DMS53 treated with DMSO at 0.1 percent for 48 hours (cell line): Measurements from ENCODE around the gene LUZP1.

Source experiments
- DNase-seq: peaks from one replicate; lab custom pipeline; 2025; ENCODE audit not compliant: unreplicated experiment; lab: John Stamatoyannopoulos, UW

The LUZP1 gene

GRCh38 chr1:23156940-23157339, 11.7 kb downstream of the LUZP1 start:
- no peak for DNase-seq

- DNase-seq = no peak
Measured at GRCh38 chr1:23152966-23153684, 15.5 kb downstream of the LUZP1 start.

GRCh38 chr1:23150742-23151141, 17.9 kb downstream of the LUZP1 start:
- DNase-seq = no peak

- DNase-seq = no peak
Measured at GRCh38 chr1:23150125-23150524, 18.5 kb downstream of the LUZP1 start.

GRCh38 chr1:23149114-23149513, 19.5 kb downstream of the LUZP1 start:
- DNase-seq = no peak

GRCh38 chr1:23148084-23148483, 20.6 kb downstream of the LUZP1 start:
- DNase-seq = no peak

- no peak for DNase-seq
Measured at GRCh38 chr1:23140940-23141596, 27.6 kb downstream of the LUZP1 start.

- DNase-seq = no peak
Measured at GRCh38 chr1:23135268-23135667, 33.4 kb downstream of the LUZP1 start.

GRCh38 chr1:23134055-23134454, 34.6 kb downstream of the LUZP1 start:
- no peak for DNase-seq

GRCh38 chr1:23133587-23133986, 35.1 kb downstream of the LUZP1 start:
- no peak for DNase-seq

GRCh38 chr1:23132033-23132432, 36.6 kb downstream of the LUZP1 start:
- no peak for DNase-seq

GRCh38 chr1:23129846-23130245, 38.8 kb downstream of the LUZP1 start:
- no peak for DNase-seq

- no peak for DNase-seq
Measured at GRCh38 chr1:23126801-23127200, 41.9 kb downstream of the LUZP1 start.

- no peak for DNase-seq
Measured at GRCh38 chr1:23126200-23126599, 42.5 kb downstream of the LUZP1 start.

- no peak for DNase-seq
Measured at GRCh38 chr1:23125489-23125888, 43.2 kb downstream of the LUZP1 start.

- no peak for DNase-seq
Measured at GRCh38 chr1:23124259-23125026, 44.2 kb downstream of the LUZP1 start.

GRCh38 chr1:23123528-23123927, 45.1 kb downstream of the LUZP1 start:
- no peak for DNase-seq

GRCh38 chr1:23122796-23123195, 45.9 kb downstream of the LUZP1 start:
- DNase-seq = no peak

- DNase-seq = no peak
Measured at GRCh38 chr1:23122023-23122748, 46.5 kb downstream of the LUZP1 start.

- no peak for DNase-seq
Measured at GRCh38 chr1:23120383-23120782, 48.3 kb downstream of the LUZP1 start.
